Neural progenitor cell (in vitro differentiated cells): ENCODE measurements around the gene TECR. TPM values are rescaled to one million over a fixed set of nuclear protein-coding genes. Genes with fewer than 3 reads are reported as not detected.
"Not testable (repeated sequence)": the region's sequence is repeated elsewhere in the genome, so short reads cannot be mapped to it uniquely, and the experiment has no call there.

Experiments
- DNase-seq: peaks from one replicate; pipeline ENCODE4 v3.0.0-alpha.2; 2016; ENCODE audit warnings: low spot score
- H2AFZ ChIP-seq: fragments of 200-600 bp; sonication (generic); replicated peaks from 2 replicates; pipeline ENCODE4 v1.6.1; 2016; ENCODE audit warnings: antibody characterized with exemption
- H3F3A ChIP-seq: fragments of 200-600 bp; sonication (generic); 2 replicates; pipeline ENCODE4 v1.6.1; 2016; ENCODE audit warnings: antibody characterized with exemption, low read depth
- H3K27ac ChIP-seq: fragments of 200-600 bp; sonication (generic); 2 replicates; pipeline ENCODE4 v1.5.1; 2016; ENCODE audit warnings: mild to moderate bottlenecking
- H3K27me3 ChIP-seq: fragments of 200-600 bp; sonication (generic); 2 replicates; pipeline ENCODE4 v1.6.1; 2016; ENCODE audit warnings: mild to moderate bottlenecking, moderate library complexity
- H3K36me3 ChIP-seq: fragments of 200-600 bp; sonication (generic); 2 replicates; pipeline ENCODE4 v1.5.1; 2016
- H3K4me1 ChIP-seq: fragments of 200-600 bp; sonication (generic); 2 replicates; pipeline ENCODE4 v1.6.1; 2016; ENCODE audit warnings: mixed run types
- H3K4me2 ChIP-seq: fragments of 200-600 bp; sonication (generic); 2 replicates; pipeline ENCODE4 v1.6.1; 2016
- H3K4me3 ChIP-seq: fragments of 200-600 bp; sonication (generic); 2 replicates; pipeline ENCODE4 v1.5.1; 2016
- H3K79me2 ChIP-seq: fragments of 200-600 bp; sonication (generic); 2 replicates; pipeline ENCODE4 v1.6.1; 2016; ENCODE audit warnings: low read depth
- H3K9ac ChIP-seq: fragments of 200-600 bp; sonication (generic); 2 replicates; pipeline ENCODE4 v1.6.1; 2016
- H3K9me3 ChIP-seq: fragments of 200-600 bp; sonication (generic); 2 replicates; pipeline ENCODE4 v1.5.1; 2016; ENCODE audit warnings: low read depth
- H4K20me1 ChIP-seq: fragments of 200-600 bp; sonication (generic); 2 replicates; pipeline ENCODE4 v1.6.1; 2016; ENCODE audit warnings: low read depth
- H3K27ac Mint-ChIP-seq: 3 replicates; pipeline ENCODE4 v1.8.0; 2021; ENCODE audit warnings: mixed read lengths
- H3K27me3 Mint-ChIP-seq: 2 replicates; pipeline ENCODE4 v1.8.0; 2022; ENCODE audit warnings: low read depth, mild to moderate bottlenecking, inconsistent platforms, moderate library complexity, mixed read lengths; ENCODE audit not compliant: insufficient read depth
- H3K36me3 Mint-ChIP-seq: 3 replicates; pipeline ENCODE4 v1.8.0; 2021; ENCODE audit warnings: mixed read lengths
- H3K4me1 Mint-ChIP-seq: 3 replicates; pipeline ENCODE4 v1.8.0; 2021; ENCODE audit warnings: mixed read lengths
- H3K4me3 Mint-ChIP-seq: 3 replicates; pipeline ENCODE4 v1.8.0; 2021; ENCODE audit warnings: mild to moderate bottlenecking, moderate library complexity, mixed read lengths
- H3K9me3 Mint-ChIP-seq: 3 replicates; pipeline ENCODE4 v1.8.0; 2020; ENCODE audit warnings: mixed read lengths
- CTCF ChIP-seq: fragments of 200-600 bp; sonication (generic); IDR thresholded peaks from 2 replicates; pipeline ENCODE4 v1.5.1; 2017; ENCODE audit warnings: antibody characterized with exemption, mild to moderate bottlenecking
- EZH2 ChIP-seq: fragments of 200-600 bp; sonication (generic); IDR thresholded peaks from 2 replicates; pipeline ENCODE4 v1.6.1; 2017; ENCODE audit warnings: antibody characterized with exemption, mild to moderate bottlenecking, moderate library complexity
- EZH2phosphoT487 ChIP-seq: fragments of 200-600 bp; sonication (generic); IDR thresholded peaks from 2 replicates; pipeline ENCODE4 v1.6.1; 2017; ENCODE audit warnings: antibody characterized with exemption
- total RNA-seq: library from RNA; depleted of rRNA; stranded (reverse); fragments of >200 nt; gene quantifications from 2 replicates; pipeline ENCODE4 v1.2.3, GENCODE V29; 2015; ENCODE audit warnings: low replicate concordance

TECR gene
- total RNA-seq, 1 donor from 2014 or later, result 41.9 TPM

DNA sequence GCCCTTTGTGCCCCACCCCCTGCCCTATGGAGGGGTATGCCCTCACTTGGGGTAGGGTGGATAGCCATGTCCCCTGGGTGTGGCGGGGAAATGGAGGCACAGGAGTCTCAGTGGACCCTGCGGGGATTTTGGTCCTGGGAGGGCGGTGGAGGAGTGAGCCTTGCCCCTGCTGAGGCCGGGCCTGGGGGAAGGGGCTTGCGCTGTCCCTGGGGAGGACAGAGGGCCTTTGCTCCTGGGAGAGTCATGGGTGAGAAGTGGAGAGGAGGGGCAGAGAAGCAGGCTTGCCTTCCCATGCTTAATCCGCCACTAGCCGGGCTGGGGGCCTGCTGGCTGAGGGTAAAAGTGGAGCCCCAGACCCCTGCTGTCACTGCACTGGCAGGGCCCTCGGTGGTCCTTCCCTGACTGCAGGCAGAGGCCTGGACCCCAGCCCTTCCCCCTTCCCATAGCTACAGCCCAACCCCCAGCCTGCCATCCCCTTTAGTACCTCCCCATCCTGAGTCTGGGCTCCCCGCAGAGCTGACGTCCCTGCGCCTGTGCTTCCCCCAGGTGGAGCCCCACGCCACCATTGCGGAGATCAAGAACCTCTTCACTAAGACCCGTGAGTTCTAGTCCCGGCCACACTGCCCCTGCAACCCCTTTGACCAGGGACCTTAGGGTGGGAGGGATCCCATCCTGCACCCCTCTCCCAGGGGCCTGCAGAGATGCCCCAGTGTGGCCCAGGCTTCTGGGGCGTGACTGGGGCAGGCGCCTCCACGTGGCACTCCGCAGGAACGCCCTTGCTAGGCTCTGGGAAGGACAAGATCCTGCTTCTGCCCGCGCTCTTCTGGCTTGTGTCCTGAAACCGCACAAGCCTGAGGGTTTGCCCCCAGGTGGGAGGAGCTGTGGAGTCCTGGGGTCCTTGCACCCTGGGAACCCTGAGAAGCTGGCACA is 33.5 kb downstream of the TECR start:
- H3F3A ChIP-seq, result peaks cover 9% of the 10 kb centered on the region
- H3K36me3 ChIP-seq, result no peaks in the 10 kb centered on the region
- peaks cover 32% of the 10 kb centered on the region for H3K4me1 ChIP-seq
- peak overlapping the region; percentile 46 for H3K27ac ChIP-seq
- no peak overlapping the region for H2AFZ ChIP-seq
- H3K9me3 Mint-ChIP-seq, result no peaks in the 10 kb centered on the region
- no peaks in the 10 kb centered on the region for H3K9me3 ChIP-seq
- H3K9ac ChIP-seq, result no peak overlapping the region
- peaks cover 59% of the 10 kb centered on the region for H4K20me1 ChIP-seq
- H3K79me2 ChIP-seq, result peaks cover 47% of the 10 kb centered on the region
- H3K27me3 Mint-ChIP-seq, result peaks cover 7% of the 10 kb centered on the region
- no peaks in the 10 kb centered on the region for H3K27me3 ChIP-seq
- TF ChIP-seq CTCF (no peak), EZH2phosphoT487 (no peak)
- peak; percentile 39 for DNase-seq
- H3K4me3 Mint-ChIP-seq, result no peak overlapping the region
- no peak overlapping the region for H3K4me3 ChIP-seq
- H3K36me3 Mint-ChIP-seq, result peaks cover 2% of the 10 kb centered on the region
- peak overlapping the region; percentile 2 for H3K4me2 ChIP-seq
- H3K27ac Mint-ChIP-seq, result peak overlapping the region; percentile 89
- peaks cover 16% of the 10 kb centered on the region for H3K4me1 Mint-ChIP-seq

- Mint-ChIP-seq H3K9me3 (no peaks in the 10 kb centered on the region), H3K36me3 (peaks cover 2% of the 10 kb centered on the region), H3K4me1 (peaks cover 16% of the 10 kb centered on the region), H3K27me3 (peaks cover 7% of the 10 kb centered on the region), H3K27ac (no peak overlapping the region), H3K4me3 (no peak overlapping the region)
- Histone ChIP-seq H3K27ac (no peak overlapping the region), H3K9me3 (no peaks in the 10 kb centered on the region), H3K4me3 (no peak overlapping the region), H3F3A (peaks cover 9% of the 10 kb centered on the region), H3K27me3 (no peaks in the 10 kb centered on the region), H3K4me1 (peaks cover 32% of the 10 kb centered on the region), H3K4me2 (no peak overlapping the region), H3K79me2 (peaks cover 42% of the 10 kb centered on the region), H3K9ac (no peak overlapping the region), H3K36me3 (no peaks in the 10 kb centered on the region), H2AFZ (no peak overlapping the region), H4K20me1 (peaks cover 56% of the 10 kb centered on the region)
- no peak for DNase-seq
- TF ChIP-seq EZH2phosphoT487 (no peak), CTCF (no peak), EZH2 (no peak)
Measured at GRCh38 chr19:14563590-14563926, 34.2 kb downstream of the TECR start.

GRCh38 chr19:14563989-14564651 is 34.7 kb downstream of the TECR start:
- no peaks in the 10 kb centered on the region for H3K27me3 ChIP-seq
- H3K9ac ChIP-seq, result no peak overlapping the region
- TF ChIP-seq EZH2 (no peak), EZH2phosphoT487 (no peak), CTCF (no peak)
- H3K36me3 ChIP-seq, result no peaks in the 10 kb centered on the region
- H3K9me3 ChIP-seq, result no peaks in the 10 kb centered on the region
- H3K4me3 Mint-ChIP-seq, result no peak overlapping the region
- no peak overlapping the region for H3K4me2 ChIP-seq
- peaks cover 32% of the 10 kb centered on the region for H3K4me1 ChIP-seq
- no peaks in the 10 kb centered on the region for H3K9me3 Mint-ChIP-seq
- peak; percentile 71 for DNase-seq
- peaks cover 50% of the 10 kb centered on the region for H4K20me1 ChIP-seq
- no peak overlapping the region for H2AFZ ChIP-seq
- H3K79me2 ChIP-seq, result peaks cover 42% of the 10 kb centered on the region
- H3K27ac Mint-ChIP-seq, result no peak overlapping the region
- peaks cover 16% of the 10 kb centered on the region for H3K4me1 Mint-ChIP-seq
- peaks cover 2% of the 10 kb centered on the region for H3K36me3 Mint-ChIP-seq
- peaks cover 9% of the 10 kb centered on the region for H3K27me3 Mint-ChIP-seq
- peaks cover 9% of the 10 kb centered on the region for H3F3A ChIP-seq
- H3K27ac ChIP-seq, result no peak overlapping the region
- no peak overlapping the region for H3K4me3 ChIP-seq

- peaks cover 42% of the 10 kb centered on the region for H3K79me2 ChIP-seq
- not testable (repeated sequence) for H3K27me3 ChIP-seq, H3K9me3 ChIP-seq, H3K27ac Mint-ChIP-seq, H3K36me3 ChIP-seq, H3K9me3 Mint-ChIP-seq, H3K4me2 ChIP-seq, DNase-seq, H3K27ac ChIP-seq, H3K9ac ChIP-seq, H3K4me3 Mint-ChIP-seq, H3K4me3 ChIP-seq, H3K27me3 Mint-ChIP-seq, H2AFZ ChIP-seq, H3F3A ChIP-seq, H3K36me3 Mint-ChIP-seq
- peaks cover 32% of the 10 kb centered on the region for H3K4me1 ChIP-seq
- H3K4me1 Mint-ChIP-seq, result peaks cover 16% of the 10 kb centered on the region
- H4K20me1 ChIP-seq, result peaks cover 44% of the 10 kb centered on the region
Measured at GRCh38 chr19:14564652-14565297, 35.4 kb downstream of the TECR start.
